ENCODE data around the gene RAP1GDS1. TPM values are rescaled to one million over a fixed set of nuclear protein-coding genes. Genes with fewer than 3 reads are reported as not detected.
A peak's percentile ranks its signal among the peaks of the same experiment; 100 is the strongest.

RAP1GDS1 gene
- polyA plus RNA-seq, 1 of the 3 experiments (the other 2 are of a cell fraction) = 25.6 TPM

DNA sequence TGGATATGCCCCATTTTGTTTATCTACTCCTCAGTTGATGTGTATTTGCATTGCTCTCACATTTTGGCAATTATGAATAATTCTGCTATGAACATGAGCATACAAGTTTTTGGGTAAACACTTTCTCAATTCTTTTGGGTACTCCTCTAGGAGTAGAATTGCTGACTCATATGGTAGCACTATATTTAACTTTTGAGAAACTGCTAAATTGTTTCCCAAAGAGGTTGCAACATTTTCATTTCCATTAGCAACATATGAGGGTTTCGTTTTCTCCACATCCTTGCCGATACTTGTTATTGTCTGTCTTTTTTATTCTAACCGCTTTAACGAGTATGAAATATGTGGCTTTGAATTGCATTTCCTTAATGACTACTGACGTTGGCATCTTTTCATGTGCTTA, 211.9 kb downstream of the RAP1GDS1 start (continued):
- TF ChIP-seq, protein P1, sequence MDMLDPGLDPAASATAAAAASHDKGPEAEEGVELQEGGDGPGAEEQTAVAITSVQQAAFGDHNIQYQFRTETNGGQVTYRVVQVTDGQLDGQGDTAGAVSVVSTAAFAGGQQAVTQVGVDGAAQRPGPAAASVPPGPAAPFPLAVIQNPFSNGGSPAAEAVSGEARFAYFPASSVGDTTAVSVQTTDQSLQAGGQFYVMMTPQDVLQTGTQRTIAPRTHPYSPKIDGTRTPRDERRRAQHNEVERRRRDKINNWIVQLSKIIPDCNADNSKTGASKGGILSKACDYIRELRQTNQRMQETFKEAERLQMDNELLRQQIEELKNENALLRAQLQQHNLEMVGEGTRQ (IDR thresholded peaks at IDR 0.05; ENCODE audit: borderline replicate concordance, low read depth, low read length) = no peak
- TF ChIP-seq EP300 (IDR thresholded peaks at IDR 0.05; ENCODE audit: borderline replicate concordance in 1 of 2, low read depth in 1 of 2, low read length in 1 of 2) (no peak), RAD21 (IDR thresholded peaks at IDR 0.05; ENCODE audit: low read length) (no peak), SIN3A (IDR thresholded peaks at IDR 0.05; ENCODE audit: borderline replicate concordance, low read depth, low read length) (no peak), TCF12 (IDR thresholded peaks at IDR 0.05) (no peak)
- TF ChIP-seq, protein P2, sequence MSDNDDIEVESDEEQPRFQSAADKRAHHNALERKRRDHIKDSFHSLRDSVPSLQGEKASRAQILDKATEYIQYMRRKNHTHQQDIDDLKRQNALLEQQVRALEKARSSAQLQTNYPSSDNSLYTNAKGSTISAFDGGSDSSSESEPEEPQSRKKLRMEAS (IDR thresholded peaks at IDR 0.05; ENCODE audit: low read depth) = no peak

DNA sequence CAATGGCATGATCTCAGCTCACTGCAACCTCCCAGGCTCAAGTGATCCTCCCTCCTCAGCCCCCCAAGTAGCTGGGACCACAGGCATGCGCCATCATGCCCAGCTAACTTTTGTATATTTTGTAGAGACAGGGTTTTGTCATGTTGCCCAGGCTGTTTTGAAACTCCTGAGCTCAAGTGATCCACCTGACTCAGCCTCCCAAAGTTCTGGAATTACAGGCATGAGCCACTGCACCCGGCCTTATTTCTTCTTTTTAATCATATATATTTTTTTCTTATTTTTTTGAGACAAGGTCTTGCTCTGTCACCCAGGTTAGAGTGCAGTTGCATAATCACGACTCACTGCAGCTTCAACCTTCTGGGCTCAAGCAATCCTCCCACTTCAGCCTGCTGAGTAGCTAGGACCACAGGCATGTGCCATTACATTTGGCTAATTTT, 213.2 kb downstream of the RAP1GDS1 start:
- Histone ChIP-seq H3K9ac (no peak overlapping the region), H3K4me2 (no peak overlapping the region), H3K4me3 (ENCODE audit: low read depth in 2 of 2, low read length in 1 of 2) (no peak overlapping the region), H3K4me1 (ENCODE audit: control insufficient read depth in 1 of 2, insufficient read depth in 2 of 2, low read depth in 1 of 2, low read length in 1 of 2) (no peaks in the 10 kb centered on the region), H3K36me3 (replicated peaks in 1 of 2; ENCODE audit: control insufficient read depth in 1 of 2, insufficient read depth in 2 of 2, low read length in 1 of 2) (peaks cover 38 to 49% of the 10 kb centered on the region in 2 experiments), H3F3A (replicated peaks; ENCODE audit: insufficient read depth) (peaks cover 6% of the 10 kb centered on the region), H3K9me2 (no peaks in the 10 kb centered on the region), H3K27me3 (ENCODE audit: insufficient read depth) (no peaks in the 10 kb centered on the region), H3K79me2 (ENCODE audit: insufficient read depth) (no peaks in the 10 kb centered on the region; the same call in 1 of the 2 replicates), H4K20me1 (ENCODE audit: insufficient read depth) (no peaks in the 10 kb centered on the region), H3K27ac (ENCODE audit: low read depth in 2 of 2, low read length in 1 of 2) (peak overlapping the region in 1 of 2 experiments; percentile 29; a peak in 2 of 4 replicates), H3K9me3 (no peaks in the 10 kb centered on the region), H2AFZ (ENCODE audit: low read depth) (no peak overlapping the region)
- 78% methylated on average over 3 of the region's 3 CpGs for WGBS (ENCODE audit: low lambda C conversion rate)
- no peak for DNase-seq
- CTCF ChIA-PET = interaction anchor here (0.6 to 0.8 kb wide), 2 partner anchors 41 to 520 kb away, joined by 3 read pairs; no protein-coding TSS in a partner anchor
- TF ChIP-seq FOSL2 (IDR thresholded peaks at IDR 0.05; ENCODE audit: borderline replicate concordance, low read depth) (peak; percentile 3; the same call in 1 of the 2 replicates), EP300 (IDR thresholded peaks at IDR 0.05; ENCODE audit: borderline replicate concordance in 1 of 2, low read depth in 1 of 2, low read length in 1 of 2) (no peak), FOXJ3 (CRISPR knock-in tag; IDR thresholded peaks at IDR 0.05) (no peak), JUND (IDR thresholded peaks at IDR 0.05) (no peak), YY1 (IDR thresholded peaks at IDR 0.05; ENCODE audit: low read depth) (no peak), ELF1 (IDR thresholded peaks at IDR 0.05) (no peak), SIN3A (IDR thresholded peaks at IDR 0.05; ENCODE audit: borderline replicate concordance, low read depth, low read length) (no peak), GABPA (IDR thresholded peaks at IDR 0.05; ENCODE audit: low read depth) (no peak), MXI1 (IDR thresholded peaks at IDR 0.05; ENCODE audit: low read depth, low read length) (no peak), CHD2 (IDR thresholded peaks at IDR 0.05; ENCODE audit: low read length, partially characterized antibody) (no peak), FOXM1 (IDR thresholded peaks at IDR 0.05; ENCODE audit: low read depth) (no peak), TCF12 (IDR thresholded peaks at IDR 0.05) (peak; percentile 6; the same call in 1 of the 2 replicates), NFIC (IDR thresholded peaks at IDR 0.05; ENCODE audit: borderline replicate concordance) (0 out of 2 replicates have a peak, but pooled peaks have one; percentile 8), EZH2phosphoT487 (IDR thresholded peaks at IDR 0.05; ENCODE audit: borderline replicate concordance, low read depth) (no peak)
- TF ChIP-seq, protein P2 (IDR thresholded peaks at IDR 0.05; ENCODE audit: low read depth) = no peak
- TF ChIP-seq, protein P3, sequence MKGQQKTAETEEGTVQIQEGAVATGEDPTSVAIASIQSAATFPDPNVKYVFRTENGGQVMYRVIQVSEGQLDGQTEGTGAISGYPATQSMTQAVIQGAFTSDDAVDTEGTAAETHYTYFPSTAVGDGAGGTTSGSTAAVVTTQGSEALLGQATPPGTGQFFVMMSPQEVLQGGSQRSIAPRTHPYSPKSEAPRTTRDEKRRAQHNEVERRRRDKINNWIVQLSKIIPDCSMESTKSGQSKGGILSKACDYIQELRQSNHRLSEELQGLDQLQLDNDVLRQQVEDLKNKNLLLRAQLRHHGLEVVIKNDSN (IDR thresholded peaks at IDR 0.05; ENCODE audit: borderline replicate concordance, low read depth) = no peak
- TF ChIP-seq, protein P4, sequence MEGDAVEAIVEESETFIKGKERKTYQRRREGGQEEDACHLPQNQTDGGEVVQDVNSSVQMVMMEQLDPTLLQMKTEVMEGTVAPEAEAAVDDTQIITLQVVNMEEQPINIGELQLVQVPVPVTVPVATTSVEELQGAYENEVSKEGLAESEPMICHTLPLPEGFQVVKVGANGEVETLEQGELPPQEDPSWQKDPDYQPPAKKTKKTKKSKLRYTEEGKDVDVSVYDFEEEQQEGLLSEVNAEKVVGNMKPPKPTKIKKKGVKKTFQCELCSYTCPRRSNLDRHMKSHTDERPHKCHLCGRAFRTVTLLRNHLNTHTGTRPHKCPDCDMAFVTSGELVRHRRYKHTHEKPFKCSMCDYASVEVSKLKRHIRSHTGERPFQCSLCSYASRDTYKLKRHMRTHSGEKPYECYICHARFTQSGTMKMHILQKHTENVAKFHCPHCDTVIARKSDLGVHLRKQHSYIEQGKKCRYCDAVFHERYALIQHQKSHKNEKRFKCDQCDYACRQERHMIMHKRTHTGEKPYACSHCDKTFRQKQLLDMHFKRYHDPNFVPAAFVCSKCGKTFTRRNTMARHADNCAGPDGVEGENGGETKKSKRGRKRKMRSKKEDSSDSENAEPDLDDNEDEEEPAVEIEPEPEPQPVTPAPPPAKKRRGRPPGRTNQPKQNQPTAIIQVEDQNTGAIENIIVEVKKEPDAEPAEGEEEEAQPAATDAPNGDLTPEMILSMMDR (IDR thresholded peaks at IDR 0.05) = no peak
- TF ChIP-seq, protein P5, sequence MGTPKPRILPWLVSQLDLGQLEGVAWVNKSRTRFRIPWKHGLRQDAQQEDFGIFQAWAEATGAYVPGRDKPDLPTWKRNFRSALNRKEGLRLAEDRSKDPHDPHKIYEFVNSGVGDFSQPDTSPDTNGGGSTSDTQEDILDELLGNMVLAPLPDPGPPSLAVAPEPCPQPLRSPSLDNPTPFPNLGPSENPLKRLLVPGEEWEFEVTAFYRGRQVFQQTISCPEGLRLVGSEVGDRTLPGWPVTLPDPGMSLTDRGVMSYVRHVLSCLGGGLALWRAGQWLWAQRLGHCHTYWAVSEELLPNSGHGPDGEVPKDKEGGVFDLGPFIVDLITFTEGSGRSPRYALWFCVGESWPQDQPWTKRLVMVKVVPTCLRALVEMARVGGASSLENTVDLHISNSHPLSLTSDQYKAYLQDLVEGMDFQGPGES (IDR thresholded peaks at IDR 0.05; ENCODE audit: low read depth, low read length) = no peak
- POLR2A ChIA-PET = no interaction called here
